Measurements from ENCODE around the gene HSD3B2.

Gene HSD3B2

DNA sequence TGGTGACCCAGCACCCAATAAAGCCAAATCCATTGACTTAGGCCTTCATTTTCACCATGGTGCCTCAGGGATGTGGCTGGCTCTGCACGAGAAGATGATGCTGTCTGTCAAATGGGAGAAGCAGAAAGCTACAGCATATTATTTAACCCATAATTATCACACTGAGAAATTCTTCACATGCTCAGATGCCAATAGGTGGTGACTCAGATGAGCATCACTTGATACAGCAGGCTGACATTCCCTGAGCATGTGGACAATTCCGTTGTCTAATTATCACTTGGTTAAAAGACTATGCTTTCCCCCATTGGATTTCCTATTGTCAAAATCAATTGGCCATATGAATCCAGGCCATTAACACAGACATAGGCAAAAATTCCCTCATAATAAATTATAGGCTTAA lies 48.0 kb downstream of the HSD3B2 start:
- DNase-seq (ENCODE audit: low read depth): no peak

DNA sequence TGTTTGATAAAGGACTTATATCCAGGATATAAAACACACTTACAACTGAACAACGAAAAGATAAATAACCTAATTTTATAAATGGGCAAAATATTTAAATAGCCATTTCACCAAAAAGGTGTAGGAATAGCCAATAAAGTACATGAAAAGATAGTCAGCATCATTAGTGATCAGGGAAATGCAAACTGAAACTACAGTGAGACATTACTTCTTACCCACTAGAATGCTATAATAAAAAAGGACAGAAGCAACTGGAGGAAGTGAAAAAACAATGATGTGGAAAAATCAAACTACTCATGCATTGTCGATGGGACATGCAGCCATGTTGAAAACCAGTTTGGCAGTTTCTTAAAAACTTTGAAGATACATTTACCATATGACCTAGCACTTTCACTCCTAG lies 48.6 kb downstream of the HSD3B2 start:
- no peak for DNase-seq (ENCODE audit: low read depth)

DNA sequence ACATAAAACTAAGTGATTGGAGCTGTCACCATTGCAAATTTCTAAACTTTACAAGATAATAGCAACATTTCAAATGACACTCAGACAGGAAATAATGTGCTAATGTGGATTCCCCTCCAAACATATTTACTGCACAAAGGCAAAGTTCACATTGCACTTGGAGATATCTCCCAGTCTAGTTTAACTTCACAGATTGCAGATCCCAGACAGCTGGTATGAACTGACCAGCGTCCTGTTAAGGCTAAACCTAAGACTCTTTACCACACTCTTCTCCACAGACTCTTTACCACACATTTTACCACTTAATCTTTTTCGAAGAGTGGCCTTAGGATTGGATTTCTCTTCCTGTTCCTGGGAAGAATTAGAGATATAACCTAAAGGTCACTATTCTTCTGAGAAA lies 51.5 kb downstream of the HSD3B2 start:
- no peak for DNase-seq (ENCODE audit: low read depth)

DNA sequence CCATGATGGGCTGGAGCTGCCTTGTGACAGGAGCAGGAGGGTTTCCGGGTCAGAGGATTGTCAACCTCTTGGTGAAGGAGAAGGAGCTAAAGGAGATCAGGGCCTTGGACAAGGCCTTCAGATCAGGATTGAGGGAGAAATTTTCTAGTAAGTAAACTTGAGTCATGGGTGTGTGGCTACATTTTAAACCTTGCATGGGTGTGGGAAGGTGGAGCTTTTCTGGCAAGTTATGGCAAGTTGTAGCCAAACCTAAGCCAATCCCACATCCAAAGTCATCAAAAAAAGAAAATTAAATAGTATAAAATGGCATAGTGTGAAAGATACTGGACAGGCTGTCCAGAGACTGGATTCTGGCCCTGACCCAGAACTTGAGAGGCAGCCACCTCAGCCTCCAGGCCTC lies 52.3 kb downstream of the HSD3B2 start:
- DNase-seq (ENCODE audit: low read depth): no peak

DNA sequence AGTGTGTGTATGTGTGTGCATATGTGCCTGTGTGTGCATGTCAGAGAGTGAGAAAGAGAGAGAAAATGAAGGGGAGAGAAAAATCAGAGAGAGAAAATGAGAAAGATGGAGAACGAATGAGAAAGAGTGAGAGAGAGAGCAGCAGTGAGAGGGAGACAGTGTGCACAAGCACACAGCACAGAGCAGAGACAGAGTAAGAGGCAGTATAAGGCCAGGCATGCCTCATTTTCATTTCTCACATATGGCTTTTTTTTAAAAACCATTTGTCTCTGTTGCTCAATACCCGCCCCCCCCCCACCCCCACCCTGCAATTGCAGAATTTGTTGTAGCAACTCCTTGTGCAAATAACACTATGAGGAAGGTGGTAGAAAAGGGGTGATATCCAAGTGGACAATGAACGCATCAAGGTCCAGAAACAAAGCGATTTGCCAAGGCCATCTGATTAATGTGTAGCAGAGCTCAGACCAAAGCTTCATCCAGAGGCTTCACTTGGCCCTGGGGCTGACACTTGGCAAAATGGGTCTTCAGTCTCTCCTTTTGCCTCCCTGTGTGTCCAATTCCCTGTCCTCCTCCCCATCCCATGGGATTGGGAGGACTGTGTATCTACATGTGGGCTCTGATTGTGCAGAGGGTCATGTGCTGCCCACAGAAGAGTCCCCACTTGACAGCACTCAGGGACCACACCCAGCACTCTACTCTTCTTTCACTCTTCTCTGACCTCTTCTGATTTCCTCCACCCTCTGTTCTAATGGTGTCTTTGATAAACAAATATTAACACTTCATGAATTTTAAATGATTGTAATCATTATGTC lies 53.1 kb downstream of the HSD3B2 start:
- DNase-seq (ENCODE audit: low read depth): no peak

DNA sequence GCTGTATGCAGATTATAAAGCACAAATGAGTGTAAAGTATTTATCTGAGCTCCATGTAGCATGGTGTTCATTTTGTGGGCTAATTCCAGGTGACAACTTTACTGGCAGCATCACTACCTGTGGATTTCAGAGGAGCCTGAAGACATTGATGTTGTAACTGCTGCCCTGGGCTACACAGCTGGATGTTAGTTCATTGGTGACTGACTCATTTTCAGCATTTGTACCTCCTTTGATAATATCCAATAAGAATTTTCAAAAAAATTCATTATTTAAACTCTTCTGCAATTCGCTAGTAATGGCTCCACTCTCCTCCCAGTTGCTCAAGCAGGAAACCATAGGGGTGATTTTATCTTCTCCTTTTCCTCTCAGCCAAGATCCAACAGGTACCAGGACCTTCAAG lies 54.8 kb downstream of the HSD3B2 start:
- no peak for DNase-seq (ENCODE audit: low read depth)

DNA sequence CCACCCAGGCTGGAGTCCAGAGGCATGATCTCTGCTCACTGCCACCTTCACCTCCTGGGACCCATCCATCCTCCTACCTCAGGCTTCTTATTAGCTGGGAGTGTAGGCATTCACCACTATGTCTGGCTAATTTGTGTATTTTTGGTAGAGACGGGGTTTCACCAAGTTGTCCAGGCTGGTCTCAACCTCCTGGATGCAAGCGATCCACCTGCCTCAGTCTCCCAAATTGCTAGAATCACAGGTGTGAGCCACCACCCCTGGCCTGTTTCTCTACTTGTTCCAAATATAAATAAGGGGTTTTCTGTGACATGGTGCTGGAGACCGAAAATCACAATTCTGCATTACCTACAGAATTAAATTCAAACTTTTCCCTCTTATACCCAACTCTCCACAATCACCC lies 55.4 kb downstream of the HSD3B2 start:
- DNase-seq (ENCODE audit: low read depth): no peak

DNA sequence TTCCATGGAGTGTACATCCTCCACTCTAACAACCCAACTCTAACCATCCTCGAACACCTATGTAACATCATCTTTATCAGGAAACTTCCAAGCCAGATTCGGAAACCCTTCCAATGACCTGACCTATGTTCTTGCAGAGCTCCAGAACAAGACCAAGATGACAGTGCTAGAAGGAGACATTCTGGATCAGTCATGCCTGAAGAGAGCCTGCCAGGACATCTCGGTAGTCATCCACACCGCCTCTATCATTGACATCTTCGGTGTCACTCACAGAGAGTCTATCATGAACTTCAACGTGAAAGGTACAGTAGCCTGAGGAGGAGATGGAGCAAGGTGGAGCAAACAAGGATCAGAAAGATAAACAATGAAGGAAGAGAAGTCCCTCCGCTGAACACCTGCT lies 56.0 kb downstream of the HSD3B2 start:
- no peak for DNase-seq (ENCODE audit: low read depth)

DNA sequence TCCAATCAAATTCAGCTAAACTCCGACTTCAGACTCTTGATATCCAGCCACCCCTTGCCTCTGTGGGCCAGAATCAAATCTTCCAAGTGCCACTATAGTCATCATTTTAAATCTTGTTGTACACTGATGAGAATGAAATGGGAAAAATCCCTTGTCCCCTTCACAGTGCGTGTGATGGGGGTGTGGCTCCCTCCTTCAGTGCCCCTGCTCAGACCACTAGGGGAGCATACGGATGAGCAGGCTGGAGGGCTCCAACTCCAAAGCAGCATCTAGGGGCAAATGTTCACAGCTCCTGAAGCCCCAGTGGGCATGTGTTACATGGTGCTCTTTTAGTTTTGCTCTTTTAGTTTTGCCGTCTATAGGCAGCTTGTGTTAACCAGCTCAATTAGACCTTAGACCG lies 56.6 kb downstream of the HSD3B2 start:
- no peak for DNase-seq (ENCODE audit: low read depth)

DNA sequence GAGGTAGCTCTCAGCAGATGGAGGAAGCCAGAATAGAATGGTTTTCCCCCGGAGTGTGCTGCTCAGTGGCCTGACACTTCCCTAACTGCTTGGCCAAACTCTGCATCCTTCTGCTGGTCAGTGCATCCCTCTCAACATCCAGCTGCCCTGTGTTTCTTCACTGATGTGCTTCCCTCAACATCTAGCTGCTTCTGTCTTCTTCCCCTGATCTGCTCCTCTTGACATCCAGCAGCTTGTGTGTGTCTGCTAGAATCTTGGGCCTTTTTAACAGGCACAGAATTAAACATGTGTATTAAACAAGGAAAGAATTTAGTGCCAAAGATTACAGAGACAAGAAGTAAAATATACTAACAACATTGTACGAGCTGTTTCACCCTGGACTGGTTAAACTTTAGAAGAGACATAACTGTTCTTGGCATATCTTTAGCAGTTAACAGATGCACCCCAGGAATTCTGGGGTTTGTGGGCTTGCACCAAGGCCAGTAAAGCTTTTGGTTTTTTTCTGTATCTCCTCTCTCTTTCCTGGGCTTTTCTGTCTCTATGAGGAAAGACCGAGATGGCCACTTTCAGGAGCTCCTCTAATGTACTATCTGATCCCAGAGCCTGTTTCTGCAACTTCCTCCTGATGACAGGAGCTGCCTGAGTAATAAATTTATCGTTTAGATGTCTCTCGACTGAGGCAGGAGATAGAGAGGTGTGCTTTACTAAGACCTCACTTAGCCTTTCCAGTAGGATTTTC lies 57.3 kb downstream of the HSD3B2 start:
- no peak for DNase-seq (ENCODE audit: low read depth)
